SK-N-DZ (cell line): ENCODE data around the gene CIC.
"Not testable (repeated sequence)": the region's sequence is repeated elsewhere in the genome, so short reads cannot be mapped to it uniquely, and the experiment has no call there.

ENCODE experiments used
- DNase-seq: peaks from one replicate; pipeline ENCODE4 v3.0.0-alpha.2; 2015; ENCODE audit warnings: low spot score

The CIC gene

DNA sequence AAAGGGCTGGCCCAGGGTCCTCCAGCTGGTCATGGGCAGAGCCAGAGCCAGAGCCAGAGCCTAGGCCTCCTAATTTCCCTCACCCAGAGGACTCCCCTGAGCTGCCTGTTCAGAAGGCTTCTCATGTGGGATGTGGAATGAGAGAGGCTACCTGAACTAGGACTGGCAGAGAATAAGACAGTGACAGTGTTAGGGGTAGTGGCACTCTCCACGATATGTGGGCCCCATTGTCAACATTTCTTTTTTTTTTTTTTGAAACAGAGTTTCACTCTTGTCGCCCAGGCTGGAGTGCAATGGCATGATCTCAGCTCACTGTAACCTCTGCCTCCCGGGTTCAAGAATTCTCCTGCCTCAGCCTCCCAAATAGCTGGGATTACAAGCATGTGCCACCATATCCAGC lies 62.3 kb downstream of the CIC start:
- not testable (repeated sequence) for DNase-seq

DNA sequence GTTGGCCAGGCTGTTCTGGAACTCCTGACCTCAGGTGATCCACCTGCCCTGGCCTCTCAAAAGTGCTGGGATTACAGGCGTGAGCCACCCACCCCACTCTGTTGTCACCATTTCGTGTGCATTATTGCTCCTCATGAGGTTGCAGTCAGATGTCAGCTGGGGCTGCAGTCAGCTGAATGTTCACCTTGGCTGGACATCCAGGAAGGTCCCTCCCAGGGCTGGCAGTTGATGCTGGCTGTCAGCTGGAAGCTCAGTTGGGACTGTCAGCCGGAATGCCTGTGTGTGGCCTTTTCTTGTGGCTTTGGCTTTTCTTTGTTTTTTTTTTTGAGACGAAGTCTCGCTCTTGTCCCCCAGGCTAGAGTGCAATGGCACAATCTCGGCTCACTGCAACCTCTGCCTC lies 63.0 kb downstream of the CIC start:
- DNase-seq, result no peak

DNA sequence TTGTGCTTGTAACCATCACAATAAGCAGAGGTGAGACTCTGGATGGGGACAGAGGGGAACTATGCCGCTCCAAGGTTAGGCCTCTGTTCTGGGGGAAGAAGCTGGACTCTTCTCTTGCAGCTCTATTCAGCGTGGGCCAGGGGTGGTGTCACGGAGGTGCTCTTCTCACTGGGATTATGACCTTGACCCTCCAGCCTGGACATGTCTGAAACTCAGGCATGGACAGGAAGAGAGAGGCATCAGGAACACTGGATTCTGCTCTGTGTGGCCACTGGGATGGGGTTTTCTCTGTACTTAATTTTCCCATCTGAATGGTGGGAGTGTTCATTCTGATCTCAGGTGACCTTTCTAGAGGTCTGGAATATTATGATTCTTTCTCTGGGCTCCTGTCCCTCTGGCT lies 64.0 kb downstream of the CIC start:
- DNase-seq, result no peak

DNA sequence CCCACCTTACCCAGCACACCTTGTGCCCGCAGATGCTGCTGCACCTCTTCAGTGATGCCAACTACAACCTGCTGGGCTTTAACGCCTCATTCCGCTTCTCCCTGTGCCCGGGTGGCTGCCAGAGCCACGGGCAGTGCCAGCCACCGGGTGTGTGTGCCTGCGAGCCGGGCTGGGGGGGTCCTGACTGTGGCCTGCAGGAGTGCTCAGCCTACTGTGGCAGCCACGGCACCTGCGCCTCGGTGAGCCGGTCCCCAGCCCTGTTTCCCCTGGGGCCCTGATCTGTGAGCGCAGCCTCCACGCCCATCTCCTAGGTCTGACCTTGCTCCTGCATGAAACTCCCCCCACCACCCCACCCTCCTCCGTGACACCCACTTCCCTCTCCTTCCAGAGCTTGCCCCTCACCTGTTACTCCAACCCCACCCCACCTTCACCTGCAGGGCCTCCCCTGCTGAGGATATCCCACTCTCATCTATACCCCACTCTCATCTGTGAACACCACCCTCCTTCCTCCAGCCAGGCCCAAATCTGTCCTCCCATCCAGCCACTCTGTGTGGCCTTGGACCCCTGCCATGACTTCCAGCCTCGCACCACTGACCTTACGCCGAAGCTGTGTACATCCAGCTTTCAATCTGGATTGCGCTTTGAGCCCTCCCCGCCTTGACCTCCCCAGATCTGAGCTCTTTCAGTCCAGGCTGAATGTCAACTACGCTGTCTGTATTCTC lies 65.1 kb downstream of the CIC start:
- no peak for DNase-seq

DNA sequence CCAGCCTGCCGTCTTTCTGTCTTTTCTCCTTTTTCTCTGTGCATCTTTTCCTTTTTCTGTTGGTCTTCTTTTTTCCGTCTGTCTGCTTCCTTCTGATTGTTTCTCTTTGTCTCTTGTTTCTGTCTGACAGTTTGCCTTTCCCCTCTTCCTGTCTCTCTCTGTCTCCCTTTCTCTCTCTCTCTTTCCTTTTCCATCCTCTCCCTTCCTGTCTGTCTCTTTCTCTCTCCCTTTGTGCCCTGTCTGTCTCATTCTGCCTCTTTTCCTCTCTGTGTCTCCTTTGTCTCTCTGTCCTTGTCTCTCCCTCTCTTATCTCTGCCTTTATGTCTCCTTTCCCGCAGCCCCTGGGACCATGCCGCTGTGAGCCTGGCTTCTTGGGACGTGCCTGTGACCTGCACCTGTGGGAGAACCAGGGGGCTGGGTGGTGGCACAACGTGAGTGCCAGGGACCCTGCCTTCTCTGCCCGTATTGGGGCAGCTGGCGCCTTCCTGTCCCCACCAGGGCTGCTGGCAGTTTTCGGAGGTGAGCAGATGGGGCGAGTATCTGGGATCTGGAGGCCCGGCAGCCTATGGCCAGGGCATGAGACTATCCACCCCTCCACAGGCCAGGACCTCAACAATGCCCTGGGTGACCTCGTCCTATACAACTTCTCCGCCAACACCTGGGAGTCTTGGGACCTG lies 65.8 kb downstream of the CIC start:
- no peak for DNase-seq

DNA sequence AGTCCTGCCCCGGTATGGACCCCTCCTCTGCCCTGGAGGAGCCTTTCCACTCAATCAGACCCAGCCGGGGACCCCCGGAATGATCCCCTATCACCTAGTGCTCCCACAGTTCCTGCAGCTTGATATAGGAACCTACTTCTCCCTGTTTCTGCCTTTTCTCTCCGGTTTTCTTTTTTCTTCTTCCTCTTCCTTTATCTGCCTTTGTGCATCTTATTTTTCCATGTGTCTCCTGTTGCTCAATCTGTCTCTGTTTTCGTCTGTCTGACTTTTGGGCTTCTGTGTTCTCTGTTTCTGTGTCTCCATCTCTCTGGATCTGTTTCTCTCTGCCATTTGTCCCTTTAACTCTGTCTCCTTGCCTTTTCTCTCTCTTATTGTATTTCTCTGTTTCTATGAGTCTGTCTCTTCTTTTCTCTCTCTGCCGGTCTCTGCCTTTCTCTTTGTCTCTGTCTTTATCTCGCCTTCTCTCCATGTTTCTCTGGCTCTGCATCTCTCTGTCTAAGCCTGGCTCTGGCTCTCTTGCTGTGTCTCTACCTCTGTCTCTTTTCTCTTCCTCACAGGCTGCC lies 66.4 kb downstream of the CIC start:
- DNase-seq, result no peak

DNA sequence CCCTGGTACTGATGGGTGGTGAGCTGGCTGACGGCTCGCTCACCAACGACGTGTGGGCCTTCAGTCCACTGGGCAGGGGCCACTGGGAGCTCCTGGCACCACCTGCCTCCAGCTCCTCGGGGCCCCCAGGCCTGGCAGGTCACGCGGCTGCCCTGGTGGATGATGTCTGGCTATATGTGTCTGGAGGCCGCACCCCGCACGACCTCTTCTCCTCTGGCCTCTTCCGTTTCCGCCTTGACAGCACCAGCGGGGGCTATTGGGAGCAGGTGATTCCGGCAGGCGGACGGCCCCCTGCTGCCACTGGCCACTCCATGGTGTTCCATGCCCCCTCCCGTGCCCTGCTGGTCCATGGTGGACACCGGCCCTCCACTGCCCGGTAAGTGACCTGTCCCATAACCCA lies 66.9 kb downstream of the CIC start:
- no peak for DNase-seq

DNA sequence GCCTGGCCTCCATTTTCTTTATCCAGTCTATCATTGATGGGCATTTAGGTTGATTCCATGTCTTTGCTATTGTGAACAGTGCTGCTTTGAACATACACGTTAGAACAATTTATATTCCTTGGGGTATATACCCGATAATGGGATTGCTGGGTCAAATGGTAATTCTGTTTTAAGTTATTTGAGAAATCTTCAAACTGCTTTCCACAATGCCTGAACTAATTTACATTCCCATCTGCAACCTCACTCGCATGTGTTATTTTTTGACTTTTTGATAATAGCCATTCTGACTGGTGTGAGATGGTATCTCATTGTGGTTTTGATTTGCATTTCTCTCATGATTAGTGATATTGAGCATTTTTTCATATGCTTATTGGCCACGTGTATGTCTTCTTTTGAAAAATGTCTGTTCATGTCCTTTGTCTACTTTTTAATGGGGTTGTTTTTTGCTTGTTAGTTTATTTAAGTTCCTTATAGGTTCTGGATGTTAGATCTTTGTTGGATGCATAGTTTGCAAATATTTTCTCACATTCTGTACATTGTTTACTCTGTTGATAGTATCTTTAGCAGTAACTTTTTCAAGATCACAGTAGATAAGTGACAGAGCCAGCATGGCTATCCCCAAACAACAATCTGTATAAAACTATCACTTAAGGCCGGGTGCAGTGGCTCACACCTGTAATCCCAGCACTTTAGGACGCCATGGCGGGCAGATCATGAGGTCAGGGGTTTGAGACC lies 70.2 kb downstream of the CIC start:
- DNase-seq, result not testable (repeated sequence)

DNA sequence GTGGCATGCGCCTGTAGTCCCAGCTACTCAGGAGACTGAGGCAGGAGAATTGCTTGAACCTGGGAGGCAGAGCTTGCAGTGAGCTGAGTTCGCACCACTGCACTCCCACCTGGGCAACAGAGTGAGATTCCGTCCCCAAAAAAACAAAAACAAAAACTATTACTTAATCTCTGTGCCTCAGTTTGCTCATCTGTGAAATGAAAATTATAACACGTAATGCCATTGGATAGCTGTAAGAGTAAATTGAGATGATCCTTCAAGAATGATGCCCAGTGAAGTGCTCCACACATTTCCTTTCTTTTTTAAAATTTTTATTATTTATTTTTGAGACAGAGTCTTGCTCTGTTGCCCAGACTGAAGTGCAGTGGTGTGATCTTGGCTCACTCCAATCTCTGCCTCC lies 70.9 kb downstream of the CIC start:
- DNase-seq, result not testable (repeated sequence)

DNA sequence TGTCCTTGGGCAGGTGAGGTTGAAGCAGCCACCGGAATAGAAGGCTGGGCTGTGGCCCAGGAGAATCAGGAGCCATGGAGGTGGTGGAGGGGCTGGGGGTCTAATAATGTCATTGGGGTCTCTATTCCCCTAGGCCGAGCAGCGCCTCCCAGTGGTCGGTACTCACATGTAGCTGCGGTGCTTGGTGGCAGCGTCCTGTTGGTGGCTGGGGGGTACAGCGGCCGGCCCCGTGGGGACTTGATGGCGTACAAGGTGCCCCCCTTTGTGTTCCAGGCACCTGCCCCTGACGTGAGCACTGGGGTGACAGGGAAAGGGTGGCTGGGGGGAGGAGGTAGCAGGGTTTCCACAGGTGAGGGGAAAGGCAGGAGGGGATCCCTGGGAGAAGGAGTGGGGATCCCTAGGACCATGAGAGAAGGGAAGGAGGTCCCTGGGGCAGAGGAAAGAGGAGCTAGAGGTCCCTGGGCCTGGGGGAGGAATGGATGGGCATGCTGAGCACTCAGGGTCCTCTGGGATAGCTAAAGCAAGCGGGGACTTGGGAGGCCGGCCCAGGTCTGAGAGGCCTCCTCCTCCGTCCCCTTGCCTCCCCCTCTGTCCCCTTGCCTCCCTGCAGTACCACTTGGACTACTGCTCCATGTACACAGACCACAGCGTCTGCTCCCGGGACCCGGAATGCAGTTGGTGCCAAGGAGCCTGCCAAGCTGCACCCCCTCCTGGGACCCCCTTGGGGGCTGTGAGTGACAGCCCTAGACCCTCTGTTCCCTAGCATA lies 74.5 kb downstream of the CIC start:
- no peak for DNase-seq

DNA sequence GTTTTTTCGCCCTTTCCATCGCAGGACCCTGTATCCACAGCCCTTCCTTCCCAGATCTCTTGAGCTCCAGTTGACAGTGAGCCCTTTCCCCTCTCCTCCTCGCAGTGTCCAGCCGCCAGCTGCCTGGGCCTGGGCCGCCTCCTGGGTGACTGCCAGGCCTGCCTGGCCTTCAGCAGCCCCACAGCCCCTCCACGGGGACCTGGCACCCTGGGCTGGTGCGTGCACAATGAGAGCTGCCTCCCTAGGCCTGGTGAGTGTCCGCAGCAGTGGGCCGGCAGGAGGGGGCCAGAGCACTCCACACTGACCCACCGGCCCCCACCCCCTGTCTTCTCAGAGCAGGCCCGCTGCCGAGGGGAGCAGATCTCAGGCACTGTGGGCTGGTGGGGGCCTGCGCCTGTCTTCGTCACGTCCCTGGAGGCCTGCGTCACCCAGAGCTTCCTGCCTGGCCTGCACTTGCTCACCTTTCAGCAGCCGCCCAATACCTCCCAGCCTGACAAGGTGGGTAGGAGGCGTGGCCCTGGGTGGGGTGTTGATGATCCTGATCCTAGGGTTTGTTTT lies 75.4 kb downstream of the CIC start:
- DNase-seq, result no peak
